Choroid plexus epithelial cell (primary cell): Measurements from ENCODE around the gene TMEM62.
"Not testable (repeated sequence)": the region's sequence is repeated elsewhere in the genome, so short reads cannot be mapped to it uniquely, and the experiment has no call there.

Experiments used
- DNase-seq: peaks from one replicate; pipeline ENCODE4 v3.0.0-alpha.2; 2010; ENCODE audit warnings: low read depth
- H3K4me3 ChIP-seq: 2 replicates; pipeline ENCODE4 v1.5.1; 2011; ENCODE audit warnings: low read depth, mild to moderate bottlenecking, control low read depth, low read length, moderate library complexity
- CTCF ChIP-seq: conservative IDR thresholded peaks from 2 replicates; pipeline ENCODE4 v1.5.1; 2011; ENCODE audit warnings: low read depth, mild to moderate bottlenecking, control low read depth, inconsistent platforms, low read length, moderate library complexity

TMEM62 gene

GRCh38 chr15:43150191-43150929 lies 17.0 kb downstream of the TMEM62 start:
- no peak for TF ChIP-seq CTCF
- peak; percentile 90 for DNase-seq
- no peak overlapping the region for H3K4me3 ChIP-seq

- TF ChIP-seq CTCF: no peak
- DNase-seq: no peak
Measured at GRCh38 chr15:43151688-43152087, 18.3 kb downstream of the TMEM62 start.

GRCh38 chr15:43153269-43153668 lies 19.9 kb downstream of the TMEM62 start:
- no peak for DNase-seq
- no peak for TF ChIP-seq CTCF
- no peak overlapping the region for H3K4me3 ChIP-seq

More at GRCh38 chr15:43151688-43152087, 18.3 kb downstream of the TMEM62 start:
- no peak overlapping the region for H3K4me3 ChIP-seq

- no peak for TF ChIP-seq CTCF
- peak; percentile 37 for DNase-seq
- H3K4me3 ChIP-seq: no peak overlapping the region
Measured at GRCh38 chr15:43165801-43166325, 32.5 kb downstream of the TMEM62 start.

- DNase-seq: not testable (repeated sequence)
Measured at GRCh38 chr15:43167261-43167660, 33.9 kb downstream of the TMEM62 start.

GRCh38 chr15:43168192-43169107 lies 35.1 kb downstream of the TMEM62 start:
- peak; percentile 66 for DNase-seq
- no peak for TF ChIP-seq CTCF
- no peak overlapping the region for H3K4me3 ChIP-seq

More at GRCh38 chr15:43167261-43167660, 33.9 kb downstream of the TMEM62 start:
- not testable (repeated sequence) for H3K4me3 ChIP-seq

- peak; percentile 28 for DNase-seq
- no peak overlapping the region for H3K4me3 ChIP-seq
- no peak for TF ChIP-seq CTCF
Measured at GRCh38 chr15:43169888-43170287, 36.5 kb downstream of the TMEM62 start.

- not testable (repeated sequence) for DNase-seq, H3K4me3 ChIP-seq
Measured at GRCh38 chr15:43175656-43176309, 42.4 kb downstream of the TMEM62 start.

- not testable (repeated sequence) for DNase-seq, H3K4me3 ChIP-seq
Measured at GRCh38 chr15:43177147-43177546, 43.8 kb downstream of the TMEM62 start.
